ENCODE data around the gene CPA1.

CPA1 gene

GRCh38 chr7:130356121-130356875, 24.0 kb upstream of the CPA1 start (continued):
- TF ChIP-seq ZNF121 (tag by site-specific recombination; IDR thresholded peaks at IDR 0.05) (no peak), ZFHX2 (tag by site-specific recombination; conservative IDR thresholded peaks at IDR 0.05) (no peak), ZNF341 (tag by site-specific recombination; IDR thresholded peaks at IDR 0.05; ENCODE audit: low read depth) (no peak), ZNF354C (tag by site-specific recombination; IDR thresholded peaks at IDR 0.05; ENCODE audit: borderline replicate concordance, low read depth) (no peak), ZNF660 (tag by site-specific recombination; IDR thresholded peaks at IDR 0.05) (0 out of 2 replicates have a peak, but pooled peaks have one; percentile 66), ZNF830 (tag by site-specific recombination; IDR thresholded peaks at IDR 0.05; ENCODE audit: low read depth) (no peak), ZNF112 (tag by site-specific recombination; IDR thresholded peaks at IDR 0.05) (no peak), ZIC2 (tag by site-specific recombination; IDR thresholded peaks at IDR 0.05) (peak; percentile 84), ZNF19 (tag by site-specific recombination; IDR thresholded peaks at IDR 0.05; ENCODE audit: low read depth) (no peak), ZSCAN30 (tag by site-specific recombination; IDR thresholded peaks at IDR 0.05) (no peak), ZFP37 (tag by site-specific recombination; IDR thresholded peaks at IDR 0.05) (no peak; the same call in 1 of the 2 replicates), ZSCAN5A (tag by site-specific recombination; IDR thresholded peaks at IDR 0.05) (no peak), GLIS1 (tag by site-specific recombination; IDR thresholded peaks at IDR 0.05) (peak; percentile 93), ZNF624 (tag by site-specific recombination; IDR thresholded peaks at IDR 0.05) (no peak), WT1 (tag by site-specific recombination; IDR thresholded peaks at IDR 0.05) (peak; percentile 89), ZNF791 (tag by site-specific recombination; IDR thresholded peaks at IDR 0.05) (no peak), ZNF777 (tag by site-specific recombination; IDR thresholded peaks at IDR 0.05; ENCODE audit: borderline replicate concordance) (no peak), SP7 (tag by site-specific recombination; IDR thresholded peaks at IDR 0.05) (peak; percentile 100), ZNF596 (tag by site-specific recombination; IDR thresholded peaks at IDR 0.05) (no peak), ZNF248 (tag by site-specific recombination; IDR thresholded peaks at IDR 0.05) (no peak), ZNF394 (tag by site-specific recombination; IDR thresholded peaks at IDR 0.05; ENCODE audit: borderline replicate concordance) (peak; percentile 39), ZBTB26 (tag by site-specific recombination; optimal IDR thresholded peaks at IDR 0.05) (no peak), ZNF280C (tag by site-specific recombination; IDR thresholded peaks at IDR 0.05) (no peak), MYNN (tag by site-specific recombination; IDR thresholded peaks at IDR 0.05; ENCODE audit: borderline replicate concordance) (no peak), ZNF16 (tag by site-specific recombination; IDR thresholded peaks at IDR 0.05; ENCODE audit: low read depth) (no peak), ZNF670 (tag by site-specific recombination; IDR thresholded peaks at IDR 0.05; ENCODE audit: low read depth) (no peak), ZBTB6 (tag by site-specific recombination; IDR thresholded peaks at IDR 0.05) (no peak), GLI4 (tag by site-specific recombination; IDR thresholded peaks at IDR 0.05) (no peak)

Measured in HEK293 (cell line).